CD4-positive, alpha-beta T cell treated with Interleukin-4 for 1 hour (primary cell): ENCODE data around the gene HELZ2.

Source experiments
- DNase-seq, 2 donors: peaks; one replicate each; pipeline ENCODE4 v3.0.0-alpha.2; 2020 to 2022

The HELZ2 gene

GRCh38 chr20:63536241-63536977 is 37.6 kb downstream of the HELZ2 start:
- DNase-seq = no peak

- no peak for DNase-seq
These were observed 39.0 kb downstream of the HELZ2 start for GRCh38 chr20:63534831-63535651.

GRCh38 chr20:63534427-63534830 is 39.6 kb downstream of the HELZ2 start:
- DNase-seq = no peak

- no peak for DNase-seq
These were observed 40.1 kb downstream of the HELZ2 start for GRCh38 chr20:63533871-63534393.

GRCh38 chr20:63533388-63533787 is 40.7 kb downstream of the HELZ2 start:
- DNase-seq = no peak

GRCh38 chr20:63532449-63532971 is 41.5 kb downstream of the HELZ2 start:
- no peak for DNase-seq

- DNase-seq = no peak
These were observed 42.2 kb downstream of the HELZ2 start for GRCh38 chr20:63531686-63532448.

- DNase-seq = no peak
These were observed 43.3 kb downstream of the HELZ2 start for GRCh38 chr20:63530788-63531160.

GRCh38 chr20:63529861-63530787 is 43.9 kb downstream of the HELZ2 start:
- DNase-seq = no peak

GRCh38 chr20:63529180-63529860 is 44.7 kb downstream of the HELZ2 start:
- DNase-seq = no peak

- DNase-seq = no peak
These were observed 46.9 kb downstream of the HELZ2 start for GRCh38 chr20:63527184-63527583.

GRCh38 chr20:63525971-63526370 is 48.1 kb downstream of the HELZ2 start:
- no peak for DNase-seq

GRCh38 chr20:63525185-63525584 is 48.9 kb downstream of the HELZ2 start:
- no peak for DNase-seq
